HepG2 (cell line): ENCODE measurements around the gene MCRIP2. TPM values are rescaled to one million over a fixed set of nuclear protein-coding genes. Genes with fewer than 3 reads are reported as not detected.

Experiments used
- HNF1B ChIP-seq: sonication (generic); formaldehyde crosslinking; IDR thresholded peaks from 2 replicates; pipeline ENCODE4 v1.5.1; 2020; ENCODE audit warnings: mild to moderate bottlenecking, moderate library complexity, missing genetic modification reagents
- HOXA7 ChIP-seq: sonication (generic); formaldehyde crosslinking; IDR thresholded peaks from 2 replicates; pipeline ENCODE4 v1.8.1; 2022; ENCODE audit warnings: mild to moderate bottlenecking, missing genetic modification reagents, moderate library complexity
- JDP2 ChIP-seq: sonication (generic); formaldehyde crosslinking; IDR thresholded peaks from 2 replicates; pipeline ENCODE4 v1.8.1; 2022; ENCODE audit warnings: missing genetic modification reagents, borderline replicate concordance
- KLF15 ChIP-seq: sonication (generic); formaldehyde crosslinking; IDR thresholded peaks from 2 replicates; pipeline ENCODE4 v1.8.1; 2023; ENCODE audit warnings: borderline replicate concordance, mild to moderate bottlenecking, inconsistent platforms, missing genetic modification reagents, mixed read lengths
- NFE2L2 ChIP-seq: fragments of 150-350 bp; IDR thresholded peaks from 2 replicates; pipeline ENCODE4 v1.6.1; 2014; ENCODE audit warnings: low read length
- NR0B2 ChIP-seq: sonication (generic); formaldehyde crosslinking; IDR thresholded peaks from 2 replicates; pipeline ENCODE4 v1.4.0; 2020; ENCODE audit warnings: mild to moderate bottlenecking, missing genetic modification reagents
- NR1H2 ChIP-seq: sonication (generic); formaldehyde crosslinking; IDR thresholded peaks from 2 replicates; pipeline ENCODE4 v1.8.1; 2022; ENCODE audit warnings: low read depth, missing genetic modification reagents, borderline replicate concordance
- NR2C2 ChIP-seq: sonication (generic); formaldehyde crosslinking; IDR thresholded peaks from 2 replicates; pipeline ENCODE4 v1.4.0; 2020; ENCODE audit warnings: missing genetic modification reagents, mild to moderate bottlenecking, moderate library complexity, borderline replicate concordance
- POGK ChIP-seq: sonication (generic); formaldehyde crosslinking; conservative IDR thresholded peaks from 2 replicates; pipeline ENCODE4 v1.8.0; 2022; ENCODE audit warnings: mild to moderate bottlenecking, moderate library complexity, missing genetic modification reagents
- RBAK ChIP-seq: sonication (generic); formaldehyde crosslinking; IDR thresholded peaks from 2 replicates; pipeline ENCODE4 v1.5.1; 2020; ENCODE audit warnings: mild to moderate bottlenecking, missing genetic modification reagents
- SAFB2 ChIP-seq: sonication (generic); formaldehyde crosslinking; IDR thresholded peaks from 2 replicates; pipeline ENCODE4 v1.5.1; 2020; ENCODE audit warnings: missing genetic modification reagents, low read depth, mild to moderate bottlenecking, borderline replicate concordance
- SIX4 ChIP-seq: sonication (generic); formaldehyde crosslinking; IDR thresholded peaks from 2 replicates; pipeline ENCODE4 v1.4.0; 2020; ENCODE audit warnings: missing genetic modification reagents
- ZMAT3 ChIP-seq: sonication (generic); formaldehyde crosslinking; conservative IDR thresholded peaks from 2 replicates; pipeline ENCODE4 v1.7.0; 2021; ENCODE audit warnings: missing genetic modification reagents
- ZNF230 ChIP-seq: sonication (generic); formaldehyde crosslinking; IDR thresholded peaks from 2 replicates; pipeline ENCODE4 v1.4.0; 2020; ENCODE audit warnings: mild to moderate bottlenecking, missing genetic modification reagents
- ZNF251 ChIP-seq: sonication (generic); formaldehyde crosslinking; IDR thresholded peaks from 2 replicates; pipeline ENCODE4 v1.9.0; 2021; ENCODE audit warnings: mild to moderate bottlenecking, missing genetic modification reagents
- ZNF280B ChIP-seq: sonication (generic); formaldehyde crosslinking; IDR thresholded peaks from 2 replicates; pipeline ENCODE4 v1.5.0; 2020; ENCODE audit warnings: missing genetic modification reagents, mild to moderate bottlenecking, borderline replicate concordance
- ZNF432 ChIP-seq: sonication (generic); formaldehyde crosslinking; IDR thresholded peaks from 2 replicates; pipeline ENCODE4 v1.5.0; 2020; ENCODE audit warnings: missing genetic modification reagents, mild to moderate bottlenecking, borderline replicate concordance
- ZNF547 ChIP-seq: sonication (generic); formaldehyde crosslinking; IDR thresholded peaks from 2 replicates; pipeline ENCODE4 v1.5.1; 2020; ENCODE audit warnings: mild to moderate bottlenecking, missing genetic modification reagents
- ZNF550 ChIP-seq: sonication (generic); formaldehyde crosslinking; IDR thresholded peaks from 2 replicates; pipeline ENCODE4 v1.4.0; 2020; ENCODE audit warnings: mild to moderate bottlenecking, missing genetic modification reagents, borderline replicate concordance
- ZNF704 ChIP-seq: sonication (generic); formaldehyde crosslinking; IDR thresholded peaks from 2 replicates; pipeline ENCODE4 v1.8.1; 2023; ENCODE audit warnings: mild to moderate bottlenecking, inconsistent platforms, moderate library complexity, missing genetic modification reagents, borderline replicate concordance
- ZNF839 ChIP-seq: sonication (generic); formaldehyde crosslinking; IDR thresholded peaks from 2 replicates; pipeline ENCODE4 v1.4.0; 2020; ENCODE audit warnings: missing genetic modification reagents, mild to moderate bottlenecking, borderline replicate concordance
- polyA plus RNA-seq, 8 experiments: library from polyadenylated mRNA; depleted of rRNA in 3 of 8; stranded (reverse) in 7 of 8; unstranded in 1 of 8; fragments of >200 nt; fragmentation: Illumina TruSeq in 4 of 8; extraction: Trizol in 4 of 8; gene quantifications; 2 replicates each; pipeline versions ENCODE4 v1.2.1 to v1.2.3, GENCODE V29; 2011 to 2016; ENCODE audit warnings: low read depth in 4 of 8, missing spikeins in 1 of 8, mixed read lengths in 1 of 8; ENCODE audit not compliant: insufficient read depth in 1 of 8
- total RNA-seq, 5 experiments: library from RNA; depleted of rRNA; stranded (reverse); fragments of >200 nt; fragmentation: Illumina TruSeq; extraction: Trizol; gene quantifications; 2 replicates each; pipeline ENCODE4 v1.2.3, GENCODE V29; 2016; ENCODE audit warnings: low read depth in 1 of 5

The MCRIP2 gene
- total and polyA plus RNA-seq, 2 of the 13 experiments (the other 11 are each of a cell fraction or from before 2014, with no cell fraction given), result 39.6 to 76.7 TPM

GRCh38 chr16:645852-646678, 4.4 kb downstream of the MCRIP2 start (continued):
- TF ChIP-seq HNF1B (CRISPR knock-in tag), result no peak
- TF ChIP-seq SIX4, result no peak
- no peak for TF ChIP-seq ZNF550 (CRISPR knock-in tag)
- no peak for TF ChIP-seq ZNF704 (CRISPR knock-in tag)
- TF ChIP-seq ZNF547 (CRISPR knock-in tag), result no peak
- no peak for TF ChIP-seq JDP2 (CRISPR knock-in tag)
- TF ChIP-seq HOXA7 (CRISPR knock-in tag), result no peak
- TF ChIP-seq NR2C2 (CRISPR knock-in tag), result no peak
- no peak for TF ChIP-seq ZNF280B (CRISPR knock-in tag)
- TF ChIP-seq NR0B2 (CRISPR knock-in tag), result no peak
- TF ChIP-seq ZNF839 (CRISPR knock-in tag), result no peak
- TF ChIP-seq ZMAT3 (CRISPR knock-in tag), result no peak; the same call in 1 of the 2 replicates
- TF ChIP-seq ZNF251 (CRISPR knock-in tag), result no peak
- TF ChIP-seq SAFB2 (CRISPR knock-in tag), result 0 out of 2 replicates have a peak, but pooled peaks have one; percentile 37
- no peak; the same call in 1 of the 2 replicates for TF ChIP-seq KLF15 (CRISPR knock-in tag)
- TF ChIP-seq ZNF230 (CRISPR knock-in tag), result no peak
- no peak for TF ChIP-seq POGK (CRISPR knock-in tag)
- no peak for TF ChIP-seq RBAK (CRISPR knock-in tag)
- no peak for TF ChIP-seq NR1H2 (CRISPR knock-in tag)
- TF ChIP-seq NFE2L2, result no peak
- TF ChIP-seq ZNF432, result no peak
